Measurements from ENCODE around the gene CSH1.

- TF ChIP-seq NFIC (IDR thresholded peaks at IDR 0.05; ENCODE audit: borderline replicate concordance) (no peak), CTCF (IDR thresholded peaks at IDR 0.05) (no peak), USF1 (IDR thresholded peaks at IDR 0.05; ENCODE audit: borderline replicate concordance, low read depth) (no peak), TCF12 (IDR thresholded peaks at IDR 0.05) (no peak)
Observed at GRCh38 chr17:63925615-63926014, 29.2 kb upstream of the CSH1 start.
